GM23338 (cell line): Measurements from ENCODE around the gene CTXN3.

Experiments
- CREB1 ChIP-seq: fragments of 250-450 bp; sonication (Bioruptor Pico); IDR thresholded peaks from 2 replicates; pipeline ENCODE4 v1.5.0; 2020; ENCODE audit warnings: low read depth, mild to moderate bottlenecking, moderate library complexity
- CTCF ChIP-seq, 2 experiments: fragments of 200-600 bp in 1 of 2; sonication (generic) in 1 of 2; conservative IDR thresholded peaks; 2 replicates each; pipeline versions ENCODE4 v1.5.1 to v1.6.1; 2016 to 2017; ENCODE audit warnings: antibody characterized with exemption in 2 of 2, low read depth in 2 of 2, mild to moderate bottlenecking in 2 of 2, moderate library complexity in 1 of 2
- EZH2 ChIP-seq: fragments of 200-600 bp; sonication (generic); IDR thresholded peaks from one replicate; pipeline ENCODE4 v1.8.0; 2017; ENCODE audit warnings: antibody characterized with exemption, mild to moderate bottlenecking, low read depth; ENCODE audit not compliant: unreplicated experiment

- TF ChIP-seq CTCF (conservative IDR thresholded peaks at IDR 0.05; ENCODE audit: low read depth in 2 of 2), result no peak
- no peak for TF ChIP-seq EZH2
- no peak for TF ChIP-seq CREB1 (CRISPR knock-in tag)
These were observed 1.8 kb downstream of the CTXN3 start for GRCh38 chr5:127650649-127651048.
